WERI-Rb-1 (cell line): Measurements from ENCODE around the gene NRXN3.

Experiments used
- DNase-seq: peaks from one replicate; pipeline ENCODE4 v3.0.0-alpha.2; 2020
- H3K27ac ChIP-seq: fragments of 250-450 bp; sonication (Bioruptor Pico); 2 replicates; pipeline ENCODE4 v1.5.1; 2020; ENCODE audit warnings: mild to moderate bottlenecking, moderate library complexity
- H3K27me3 ChIP-seq: fragments of 250-450 bp; sonication (Bioruptor Pico); 2 replicates; pipeline ENCODE4 v1.5.1; 2021; ENCODE audit warnings: mild to moderate bottlenecking, low read depth, moderate library complexity; ENCODE audit not compliant: insufficient read depth, severe bottlenecking
- H3K36me3 ChIP-seq: fragments of 250-450 bp; sonication (Bioruptor Pico); 2 replicates; pipeline ENCODE4 v1.5.1; 2020; ENCODE audit warnings: mild to moderate bottlenecking, moderate library complexity
- H3K4me3 ChIP-seq: 2 replicates; pipeline ENCODE4 v1.5.1; 2011; ENCODE audit warnings: low read depth, mild to moderate bottlenecking, control low read depth, low read length
- H3K9me3 ChIP-seq: fragments of 250-450 bp; sonication (Bioruptor Pico); 2 replicates; pipeline ENCODE4 v1.5.1; 2021; ENCODE audit warnings: mild to moderate bottlenecking, moderate library complexity; ENCODE audit not compliant: severe bottlenecking
- TF ChIP-seq, protein P1 (sequence below): IDR thresholded peaks from 2 replicates; pipeline ENCODE4 v1.5.1; 2011; ENCODE audit warnings: low read depth, mild to moderate bottlenecking, control low read depth, inconsistent platforms, low read length

NRXN3 gene

GRCh38 chr14:79552778-79553177 is 1382.6 kb downstream of the NRXN3 start:
- Histone ChIP-seq H3K36me3 (no peaks in the 10 kb centered on the region), H3K4me3 (no peak overlapping the region)
- DNase-seq = no peak

DNA sequence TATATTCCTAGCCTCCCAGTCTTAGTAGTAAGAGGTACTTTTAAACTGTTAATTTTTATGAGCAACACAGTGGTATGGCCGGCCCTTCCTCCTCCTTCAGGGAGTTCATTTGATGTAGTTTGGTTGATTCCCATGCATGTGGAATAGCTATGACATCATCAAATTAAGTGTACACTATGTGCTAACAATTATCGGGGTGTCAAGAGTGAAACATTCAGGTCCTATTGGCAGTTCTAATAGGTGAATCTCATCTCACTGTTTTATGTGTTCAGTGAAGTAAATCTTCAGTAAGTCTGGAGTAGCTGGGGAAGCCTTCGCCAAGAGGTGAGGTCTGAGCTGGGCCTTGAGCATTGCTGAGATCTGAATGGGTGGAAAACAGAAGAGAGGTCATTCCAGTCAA is 1384.6 kb downstream of the NRXN3 start:
- no peaks in the 10 kb centered on the region for H3K9me3 ChIP-seq
- H3K4me3 ChIP-seq = no peak overlapping the region
- DNase-seq = no peak
- TF ChIP-seq, protein P1, sequence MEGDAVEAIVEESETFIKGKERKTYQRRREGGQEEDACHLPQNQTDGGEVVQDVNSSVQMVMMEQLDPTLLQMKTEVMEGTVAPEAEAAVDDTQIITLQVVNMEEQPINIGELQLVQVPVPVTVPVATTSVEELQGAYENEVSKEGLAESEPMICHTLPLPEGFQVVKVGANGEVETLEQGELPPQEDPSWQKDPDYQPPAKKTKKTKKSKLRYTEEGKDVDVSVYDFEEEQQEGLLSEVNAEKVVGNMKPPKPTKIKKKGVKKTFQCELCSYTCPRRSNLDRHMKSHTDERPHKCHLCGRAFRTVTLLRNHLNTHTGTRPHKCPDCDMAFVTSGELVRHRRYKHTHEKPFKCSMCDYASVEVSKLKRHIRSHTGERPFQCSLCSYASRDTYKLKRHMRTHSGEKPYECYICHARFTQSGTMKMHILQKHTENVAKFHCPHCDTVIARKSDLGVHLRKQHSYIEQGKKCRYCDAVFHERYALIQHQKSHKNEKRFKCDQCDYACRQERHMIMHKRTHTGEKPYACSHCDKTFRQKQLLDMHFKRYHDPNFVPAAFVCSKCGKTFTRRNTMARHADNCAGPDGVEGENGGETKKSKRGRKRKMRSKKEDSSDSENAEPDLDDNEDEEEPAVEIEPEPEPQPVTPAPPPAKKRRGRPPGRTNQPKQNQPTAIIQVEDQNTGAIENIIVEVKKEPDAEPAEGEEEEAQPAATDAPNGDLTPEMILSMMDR = no peak
- H3K27me3 ChIP-seq = no peaks in the 10 kb centered on the region
- no peak overlapping the region for H3K27ac ChIP-seq
- H3K36me3 ChIP-seq = no peaks in the 10 kb centered on the region

More at GRCh38 chr14:79552778-79553177, 1382.6 kb downstream of the NRXN3 start:
- H3K9me3 ChIP-seq = no peaks in the 10 kb centered on the region
- H3K27me3 ChIP-seq = no peaks in the 10 kb centered on the region
- TF ChIP-seq, protein P1 = no peak
- H3K27ac ChIP-seq = no peak overlapping the region

DNA sequence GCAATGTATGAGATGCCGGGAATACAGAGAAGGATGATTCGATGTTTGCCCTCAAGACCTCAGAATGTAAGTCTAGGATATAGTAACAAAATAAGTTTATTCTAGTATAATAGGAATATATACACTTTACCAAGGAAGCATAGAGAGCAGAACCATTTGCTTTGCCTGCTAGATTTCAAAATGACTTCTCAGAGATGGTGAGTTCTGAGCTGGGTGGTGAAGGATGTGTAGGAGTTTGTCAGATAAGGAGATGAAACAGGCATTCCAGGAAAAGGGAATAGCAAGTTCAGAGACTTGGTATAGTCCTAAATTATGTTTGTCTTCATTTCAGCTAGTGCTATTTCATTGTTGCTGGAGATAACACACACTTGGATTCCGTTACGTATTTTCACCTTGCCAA is 1385.3 kb downstream of the NRXN3 start:
- no peaks in the 10 kb centered on the region for H3K36me3 ChIP-seq
- DNase-seq = no peak
- TF ChIP-seq, protein P1 = no peak
- no peaks in the 10 kb centered on the region for H3K27me3 ChIP-seq
- no peak overlapping the region for H3K4me3 ChIP-seq
- H3K27ac ChIP-seq = no peak overlapping the region
- H3K9me3 ChIP-seq = no peaks in the 10 kb centered on the region

- no peak for DNase-seq
- Histone ChIP-seq H3K36me3 (no peaks in the 10 kb centered on the region), H3K4me3 (no peak overlapping the region), H3K27ac (no peak overlapping the region), H3K27me3 (no peaks in the 10 kb centered on the region), H3K9me3 (no peaks in the 10 kb centered on the region)
- TF ChIP-seq, protein P1 = no peak
Measured at GRCh38 chr14:79557309-79557708, 1387.1 kb downstream of the NRXN3 start.

DNA sequence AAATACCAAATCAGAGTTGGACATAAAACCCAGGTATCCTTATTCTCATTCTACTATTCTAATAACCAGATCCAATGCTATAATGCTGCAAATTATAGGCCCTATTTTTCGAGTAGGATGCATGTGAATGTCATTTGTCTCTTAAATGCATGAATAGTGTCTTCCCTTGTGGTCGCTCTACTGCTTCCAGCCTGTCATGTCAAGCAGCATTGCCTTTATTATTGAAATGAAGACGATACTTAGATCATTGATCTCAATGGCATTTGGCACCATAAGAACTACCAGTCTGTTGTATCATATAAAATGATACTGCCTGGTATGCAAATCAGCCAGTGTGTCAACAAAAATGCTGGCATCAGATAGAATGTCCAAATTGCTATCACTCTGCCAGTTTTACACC is 1392.0 kb downstream of the NRXN3 start:
- no peak overlapping the region for H3K27ac ChIP-seq
- no peak overlapping the region for H3K4me3 ChIP-seq
- H3K36me3 ChIP-seq = no peaks in the 10 kb centered on the region
- TF ChIP-seq, protein P1 = no peak
- no peak for DNase-seq
- no peaks in the 10 kb centered on the region for H3K27me3 ChIP-seq
- H3K9me3 ChIP-seq = no peaks in the 10 kb centered on the region

DNA sequence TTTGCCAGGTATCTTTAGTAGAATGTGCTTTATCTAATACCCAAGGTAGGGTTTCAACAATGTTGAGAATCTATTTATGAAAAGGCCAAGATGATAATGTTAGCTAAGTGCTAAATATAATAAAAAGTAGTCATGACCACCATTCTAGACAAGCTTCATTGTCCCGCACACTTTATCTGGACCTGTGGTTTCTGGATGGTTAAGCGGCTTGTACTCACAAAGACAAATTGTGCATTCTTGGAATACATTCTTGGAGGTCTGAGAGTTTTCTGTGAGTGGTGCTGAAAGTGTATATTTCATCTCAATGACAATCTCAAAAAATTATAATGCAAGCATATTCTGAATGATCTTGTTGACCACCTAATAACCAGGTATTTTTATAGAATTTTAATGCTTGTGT is 1394.2 kb downstream of the NRXN3 start:
- no peak for DNase-seq
- H3K27me3 ChIP-seq = no peaks in the 10 kb centered on the region
- no peak overlapping the region for H3K4me3 ChIP-seq
- no peaks in the 10 kb centered on the region for H3K36me3 ChIP-seq
- H3K9me3 ChIP-seq = no peaks in the 10 kb centered on the region
- H3K27ac ChIP-seq = no peak overlapping the region
- TF ChIP-seq, protein P1 = no peak
